ENCODE results near the gene HOXD4. TPM values are rescaled to one million over a fixed set of nuclear protein-coding genes. Genes with fewer than 3 reads are reported as not detected.

HOXD4 gene
- total RNA-seq, 4 donors from 2014 or later: 0.29 to 1.4 TPM; not detected in 2

GRCh38 chr2:176103742-176104315, 47.5 kb upstream of the HOXD4 start:
- no peak overlapping the region for H3K27ac ChIP-seq
- in situ Hi-C loops (cut with MboI; ENCODE audit: low sequenced_read_pairs in 4 of 4) (loop anchor here in 2 of 4 donors (25.0 kb wide), 1 partner anchor 708 kb away; no protein-coding TSS in a partner anchor), intact Hi-C loops (cut with DNase I; ENCODE audit: low total_unique reads) (no loop called here)
- H3K4me1 ChIP-seq: peaks cover 14 to 15% of the 10 kb centered on the region in 2 donors
- peak overlapping the region in 2 of 4 donors; percentile 15 to 30 for H3K4me3 ChIP-seq
- ATAC-seq (no peak), DNase-seq (no peak)
- H3K9me3 ChIP-seq: no peaks in the 10 kb centered on the region
- peaks cover 92 to 96% (median 96%) of the 10 kb centered on the region in 3 donors for H3K27me3 ChIP-seq
- no peaks in the 10 kb centered on the region for H3K36me3 ChIP-seq
- TF ChIP-seq CTCF (IDR thresholded peaks at IDR 0.05 in 4 of 5, conservative IDR thresholded peaks at IDR 0.05 in 1 of 5) (no peak), POLR2A (IDR thresholded peaks at IDR 0.05) (no peak)

- in situ Hi-C loops (cut with MboI; ENCODE audit: low sequenced_read_pairs in 4 of 4) (loop anchor here in 2 of 4 donors (25.0 kb wide), 1 partner anchor 708 kb away; no protein-coding TSS in a partner anchor), intact Hi-C loops (cut with DNase I; ENCODE audit: low total_unique reads) (no loop called here)
- no peaks in the 10 kb centered on the region for H3K36me3 ChIP-seq
- no peaks in the 10 kb centered on the region for H3K9me3 ChIP-seq
- peaks cover 92 to 96% (median 96%) of the 10 kb centered on the region in 3 donors for H3K27me3 ChIP-seq
- H3K4me3 ChIP-seq: peak overlapping the region; percentile 9 to 30 (median 15)
- H3K4me1 ChIP-seq: peaks cover 14 to 15% of the 10 kb centered on the region in 2 donors
- TF ChIP-seq CTCF (IDR thresholded peaks at IDR 0.05 in 4 of 5, conservative IDR thresholded peaks at IDR 0.05 in 1 of 5) (no peak), POLR2A (IDR thresholded peaks at IDR 0.05) (no peak)
- DNase-seq: no peak
- H3K27ac ChIP-seq: no peak overlapping the region
- no peak for ATAC-seq
Measured at GRCh38 chr2:176104316-176105077, 46.9 kb upstream of the HOXD4 start.

- no peak for DNase-seq
- no peaks in the 10 kb centered on the region for H3K9me3 ChIP-seq
- H3K4me3 ChIP-seq: peak overlapping the region in 3 of 4 donors; percentile 9 to 30 (median 15)
- no peaks in the 10 kb centered on the region for H3K36me3 ChIP-seq
- in situ Hi-C loops (cut with MboI; ENCODE audit: low sequenced_read_pairs in 4 of 4): loop anchor here in 2 of 4 donors (25.0 kb wide), 1 partner anchor 707 kb away; no protein-coding TSS in a partner anchor
- H3K4me1 ChIP-seq: peaks cover 11 to 14% of the 10 kb centered on the region in 2 donors
- peaks cover 92 to 96% (median 96%) of the 10 kb centered on the region in 3 donors for H3K27me3 ChIP-seq
- no peak for TF ChIP-seq POLR2A (IDR thresholded peaks at IDR 0.05)
- TF ChIP-seq CTCF (IDR thresholded peaks at IDR 0.05 in 4 of 5, conservative IDR thresholded peaks at IDR 0.05 in 1 of 5): no peak
- ATAC-seq: no peak
- intact Hi-C loops (cut with DNase I; ENCODE audit: low total_unique reads): no loop called here
- no peak overlapping the region for H3K27ac ChIP-seq
Measured at GRCh38 chr2:176105078-176105729, 46.1 kb upstream of the HOXD4 start.

GRCh38 chr2:176105730-176106580, 45.4 kb upstream of the HOXD4 start:
- H3K9me3 ChIP-seq: no peaks in the 10 kb centered on the region
- intact Hi-C loops (cut with DNase I; ENCODE audit: low total_unique reads): no loop called here
- H3K4me1 ChIP-seq: peaks cover 11 to 14% of the 10 kb centered on the region in 2 donors
- TF ChIP-seq POLR2A (IDR thresholded peaks at IDR 0.05) (no peak), CTCF (IDR thresholded peaks at IDR 0.05 in 4 of 5, conservative IDR thresholded peaks at IDR 0.05 in 1 of 5) (no peak)
- H3K4me3 ChIP-seq: peak overlapping the region in 2 of 4 donors; percentile 36 to 52
- peaks cover 92 to 96% (median 96%) of the 10 kb centered on the region in 3 donors for H3K27me3 ChIP-seq
- no peaks in the 10 kb centered on the region for H3K36me3 ChIP-seq
- in situ Hi-C loops (cut with MboI; ENCODE audit: low sequenced_read_pairs in 4 of 4): loop anchor here in 2 of 4 donors (25.0 kb wide), 1 partner anchor 706 kb away; no protein-coding TSS in a partner anchor
- ATAC-seq (no peak), DNase-seq (no peak)
- no peak overlapping the region for H3K27ac ChIP-seq
